ENCODE measurements around the gene SWI5. TPM values are rescaled to one million over a fixed set of nuclear protein-coding genes. Genes with fewer than 3 reads are reported as not detected.

SWI5 gene
- total RNA-seq, 1 donor from 2014 or later = 29.2 TPM

- peaks cover 10% of the 10 kb centered on the region for H3K36me3 Mint-ChIP-seq (ENCODE audit: low read depth, unreplicated experiment)
- no peak for FAIRE-seq
- H3K36me3 ChIP-seq (ENCODE audit: insufficient read depth, low read length) = peaks cover 17% of the 10 kb centered on the region
- H3K27ac Mint-ChIP-seq (ENCODE audit: unreplicated experiment) = peak overlapping the region; percentile 75
- peak overlapping the region; percentile 94 for H3K27ac ChIP-seq (ENCODE audit: low read depth, low read length)
- TF ChIP-seq EZH2 (IDR thresholded peaks at IDR 0.05; ENCODE audit: insufficient read depth, low read length) (no peak), CTCF (IDR thresholded peaks at IDR 0.05; ENCODE audit: insufficient read depth, low read depth, low read length) (no peak)
- peaks cover 6% of the 10 kb centered on the region for H3K4me1 Mint-ChIP-seq (ENCODE audit: low read depth, unreplicated experiment)
- peaks cover 49% of the 10 kb centered on the region for H3K79me2 ChIP-seq (ENCODE audit: insufficient read depth, low read length)
- peaks cover 9% of the 10 kb centered on the region for H4K20me1 ChIP-seq (ENCODE audit: insufficient read depth, low read length)
- H3K27me3 ChIP-seq (ENCODE audit: insufficient read depth, low read length) = no peaks in the 10 kb centered on the region
- peak overlapping the region; percentile 96 for H3K4me3 Mint-ChIP-seq (ENCODE audit: unreplicated experiment)
- H3K4me3 ChIP-seq (ENCODE audit: insufficient read depth, low read depth, low read length) = peak overlapping the region; percentile 96
- H3K9me3 ChIP-seq (ENCODE audit: insufficient read depth, low read depth, low read length) = no peaks in the 10 kb centered on the region
- no peak for DNase-seq (ENCODE audit: low read depth)
- H3K9ac ChIP-seq (ENCODE audit: low read length) = peak overlapping the region; percentile 95
- H3K4me1 ChIP-seq (ENCODE audit: insufficient read depth, low read length) = peaks cover 15% of the 10 kb centered on the region
- H3K27me3 Mint-ChIP-seq (ENCODE audit: low read depth, unreplicated experiment) = no peaks in the 10 kb centered on the region
- no peak overlapping the region for H2AFZ ChIP-seq (ENCODE audit: low read depth, low read length)
- no peaks in the 10 kb centered on the region for H3K9me3 Mint-ChIP-seq (ENCODE audit: unreplicated experiment)
- peak overlapping the region; percentile 97 for H3K4me2 ChIP-seq (ENCODE audit: low read length)
Measured at GRCh38 chr9:128323791-128324190, 47.7 kb downstream of the SWI5 start.

GRCh38 chr9:128324401-128324800, 48.3 kb downstream of the SWI5 start:
- FAIRE-seq (no peak), DNase-seq (ENCODE audit: low read depth) (no peak)
- peak overlapping the region; percentile 96 for H3K4me3 Mint-ChIP-seq (ENCODE audit: unreplicated experiment)
- Histone ChIP-seq H3K4me3 (ENCODE audit: insufficient read depth, low read depth, low read length) (no peak overlapping the region), H3K9ac (ENCODE audit: low read length) (peak overlapping the region; percentile 16), H3K36me3 (ENCODE audit: insufficient read depth, low read length) (peaks cover 17% of the 10 kb centered on the region), H3K9me3 (ENCODE audit: insufficient read depth, low read depth, low read length) (no peaks in the 10 kb centered on the region), H3K27ac (ENCODE audit: low read depth, low read length) (no peak overlapping the region), H4K20me1 (ENCODE audit: insufficient read depth, low read length) (peaks cover 9% of the 10 kb centered on the region), H3K4me1 (ENCODE audit: insufficient read depth, low read length) (peaks cover 15% of the 10 kb centered on the region), H2AFZ (ENCODE audit: low read depth, low read length) (no peak overlapping the region), H3K79me2 (ENCODE audit: insufficient read depth, low read length) (peaks cover 49% of the 10 kb centered on the region), H3K27me3 (ENCODE audit: insufficient read depth, low read length) (no peaks in the 10 kb centered on the region), H3K4me2 (ENCODE audit: low read length) (peak overlapping the region; percentile 97)
- H3K27me3 Mint-ChIP-seq (ENCODE audit: low read depth, unreplicated experiment) = no peaks in the 10 kb centered on the region
- H3K27ac Mint-ChIP-seq (ENCODE audit: unreplicated experiment) = no peak overlapping the region
- H3K4me1 Mint-ChIP-seq (ENCODE audit: low read depth, unreplicated experiment) = peaks cover 6% of the 10 kb centered on the region
- TF ChIP-seq EZH2 (IDR thresholded peaks at IDR 0.05; ENCODE audit: insufficient read depth, low read length) (no peak), CTCF (IDR thresholded peaks at IDR 0.05; ENCODE audit: insufficient read depth, low read depth, low read length) (no peak)
- no peaks in the 10 kb centered on the region for H3K9me3 Mint-ChIP-seq (ENCODE audit: unreplicated experiment)
- H3K36me3 Mint-ChIP-seq (ENCODE audit: low read depth, unreplicated experiment) = peaks cover 10% of the 10 kb centered on the region

GRCh38 chr9:128325629-128326028, 49.6 kb downstream of the SWI5 start:
- no peak for TF ChIP-seq EZH2 (IDR thresholded peaks at IDR 0.05; ENCODE audit: insufficient read depth, low read length)
- no peak for TF ChIP-seq CTCF (IDR thresholded peaks at IDR 0.05; ENCODE audit: insufficient read depth, low read depth, low read length)
- Histone ChIP-seq H3K9me3 (ENCODE audit: insufficient read depth, low read depth, low read length) (no peaks in the 10 kb centered on the region), H3K4me1 (ENCODE audit: insufficient read depth, low read length) (peaks cover 15% of the 10 kb centered on the region), H3K4me3 (ENCODE audit: insufficient read depth, low read depth, low read length) (no peak overlapping the region), H4K20me1 (ENCODE audit: insufficient read depth, low read length) (peaks cover 9% of the 10 kb centered on the region), H3K79me2 (ENCODE audit: insufficient read depth, low read length) (peaks cover 49% of the 10 kb centered on the region), H3K36me3 (ENCODE audit: insufficient read depth, low read length) (peaks cover 17% of the 10 kb centered on the region), H3K27me3 (ENCODE audit: insufficient read depth, low read length) (no peaks in the 10 kb centered on the region), H3K27ac (ENCODE audit: low read depth, low read length) (no peak overlapping the region), H3K9ac (ENCODE audit: low read length) (no peak overlapping the region), H3K4me2 (ENCODE audit: low read length) (no peak overlapping the region), H2AFZ (ENCODE audit: low read depth, low read length) (no peak overlapping the region)
- peaks cover 10% of the 10 kb centered on the region for H3K36me3 Mint-ChIP-seq (ENCODE audit: low read depth, unreplicated experiment)
- H3K27ac Mint-ChIP-seq (ENCODE audit: unreplicated experiment) = peak overlapping the region; percentile 27
- DNase-seq (ENCODE audit: low read depth) = no peak
- no peak for FAIRE-seq
- no peaks in the 10 kb centered on the region for H3K27me3 Mint-ChIP-seq (ENCODE audit: low read depth, unreplicated experiment)
- H3K4me3 Mint-ChIP-seq (ENCODE audit: unreplicated experiment) = peak overlapping the region; percentile 3
- peaks cover 6% of the 10 kb centered on the region for H3K4me1 Mint-ChIP-seq (ENCODE audit: low read depth, unreplicated experiment)
- H3K9me3 Mint-ChIP-seq (ENCODE audit: unreplicated experiment) = no peaks in the 10 kb centered on the region

Measured in astrocyte (in vitro differentiated cells and primary cell).